ENCODE data around the gene TRABD. TPM values are rescaled to one million over a fixed set of nuclear protein-coding genes. Genes with fewer than 3 reads are reported as not detected.
"Not testable (repeated sequence)": the region's sequence is repeated elsewhere in the genome, so short reads cannot be mapped to it uniquely, and the experiment has no call there.

The TRABD gene
- polyA plus RNA-seq, 5 donors: 14.0 to 32.3 (median 23.3) TPM

DNA sequence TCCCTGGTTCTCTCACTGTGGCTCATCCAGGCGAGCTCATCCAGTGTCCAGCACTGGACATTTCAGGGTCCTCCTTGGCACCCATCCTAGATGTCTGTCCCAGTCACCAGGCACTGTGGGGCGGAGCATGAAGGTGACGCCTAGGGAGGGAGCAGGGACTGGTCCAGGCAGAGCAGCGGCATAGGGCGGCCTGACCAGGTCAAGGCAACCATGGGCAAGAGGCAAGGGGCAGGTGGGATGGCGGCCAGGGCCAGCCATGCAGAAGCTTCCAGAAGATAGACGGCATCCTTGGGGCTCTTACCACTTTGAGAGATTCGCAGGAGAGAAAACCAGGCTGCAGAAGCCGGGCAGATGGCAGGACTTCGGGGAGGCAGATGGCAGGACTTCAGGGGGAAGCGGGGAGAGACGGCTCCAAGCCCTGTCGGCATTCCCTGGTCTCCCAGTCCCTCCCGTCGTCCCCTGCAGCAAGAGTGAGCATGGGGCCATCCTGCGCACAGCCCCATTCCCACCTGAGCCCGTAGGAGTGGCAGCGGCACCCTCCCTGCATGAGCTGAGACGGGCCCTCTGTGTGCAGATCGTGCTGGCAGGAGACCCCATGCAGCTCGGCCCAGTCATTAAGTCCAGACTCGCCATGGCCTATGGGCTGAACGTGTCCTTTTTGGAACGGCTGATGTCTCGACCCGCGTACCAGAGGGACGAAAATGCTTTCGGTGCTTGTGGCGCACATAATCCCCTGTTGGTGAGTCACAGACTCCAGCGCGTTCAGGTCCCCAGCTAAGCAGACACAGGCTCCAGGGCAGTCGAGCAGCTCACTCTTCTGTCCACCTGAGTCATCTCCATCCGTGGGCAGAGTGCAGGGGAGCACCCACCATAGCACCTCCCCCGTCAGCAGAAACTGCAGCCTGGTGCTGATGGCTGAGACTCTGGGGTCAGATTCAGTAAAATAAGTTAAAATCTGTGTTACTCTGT lies 35.3 kb upstream of the TRABD start:
- no peak for DNase-seq

DNA sequence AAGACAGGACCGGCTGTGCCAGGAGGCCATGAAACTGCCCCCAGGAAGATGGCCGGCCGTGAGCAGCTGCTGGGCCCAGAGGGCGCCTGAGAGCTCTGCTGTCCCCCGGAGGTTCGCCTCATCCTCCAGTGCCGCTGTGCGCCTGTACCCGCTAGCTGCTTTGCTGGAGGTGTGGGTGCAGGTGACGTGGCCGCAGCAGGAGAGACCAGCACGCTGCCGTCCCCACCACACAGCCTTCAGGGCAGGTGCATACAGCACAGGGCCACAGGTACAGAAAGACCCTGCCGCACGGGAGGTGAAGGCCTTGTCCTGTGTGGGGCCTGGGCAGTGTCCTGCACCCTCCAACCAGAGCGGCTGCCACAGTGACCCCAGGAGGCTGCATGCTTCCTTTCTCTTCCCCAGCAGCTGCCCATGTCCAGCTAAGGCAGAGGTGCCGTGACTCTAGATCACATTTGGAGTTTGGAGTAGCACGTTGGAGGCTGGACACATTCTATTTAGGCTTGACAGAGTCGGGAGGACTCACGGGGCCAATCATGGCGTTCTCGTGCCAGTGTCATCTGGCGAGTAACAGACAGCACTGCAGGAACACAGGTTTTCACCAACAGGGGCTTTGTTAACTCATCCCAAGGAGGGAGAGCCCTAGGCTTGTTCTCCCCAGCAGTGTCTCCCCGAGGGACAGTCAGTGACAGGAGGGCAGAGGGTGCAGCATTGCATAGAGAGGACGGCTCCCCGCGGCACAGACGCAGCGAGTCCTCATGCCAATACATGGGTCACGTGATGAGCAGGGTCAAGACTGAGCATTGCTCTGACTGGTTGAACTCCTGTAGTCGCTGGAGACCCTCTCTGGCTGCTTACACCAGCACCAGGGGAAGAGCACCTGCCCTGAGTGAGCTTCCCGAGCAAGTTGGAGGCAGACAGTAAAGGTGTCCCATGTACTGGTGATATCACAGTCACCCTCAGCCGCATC lies 33.9 kb upstream of the TRABD start:
- no peak for DNase-seq

DNA sequence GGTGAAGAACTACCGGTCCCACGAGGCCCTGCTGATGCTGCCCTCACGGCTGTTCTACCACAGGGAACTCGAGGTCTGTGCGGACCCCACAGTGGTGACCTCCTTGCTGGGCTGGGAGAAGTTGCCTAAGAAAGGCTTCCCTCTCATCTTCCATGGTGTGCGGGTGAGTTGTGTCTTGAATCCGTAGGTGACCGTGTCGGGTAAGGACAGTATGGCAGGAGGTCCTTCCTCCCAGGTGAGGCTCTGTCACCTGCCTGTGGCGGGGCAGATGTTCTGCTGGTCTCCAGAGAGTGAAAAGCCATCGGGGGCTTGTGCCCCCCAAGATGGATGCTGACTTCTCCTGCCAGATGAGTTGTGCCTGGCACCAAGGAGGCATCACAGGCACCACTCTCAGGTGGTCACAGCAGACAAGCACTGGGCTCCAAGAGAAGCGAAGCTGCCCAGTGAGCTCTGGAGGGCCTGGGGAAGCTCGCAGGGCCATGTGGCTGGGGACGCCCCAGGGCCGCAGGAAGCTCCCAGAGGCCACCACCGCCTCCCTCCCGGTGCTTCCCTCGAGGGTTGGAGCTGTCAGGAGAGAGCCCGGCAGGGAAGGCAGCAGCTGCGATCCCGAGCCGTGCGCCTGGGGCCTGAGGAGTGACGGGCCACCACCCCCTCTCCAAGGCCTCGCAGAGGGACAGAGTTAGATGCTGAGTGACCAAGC lies 32.5 kb upstream of the TRABD start:
- no peak for DNase-seq

DNA sequence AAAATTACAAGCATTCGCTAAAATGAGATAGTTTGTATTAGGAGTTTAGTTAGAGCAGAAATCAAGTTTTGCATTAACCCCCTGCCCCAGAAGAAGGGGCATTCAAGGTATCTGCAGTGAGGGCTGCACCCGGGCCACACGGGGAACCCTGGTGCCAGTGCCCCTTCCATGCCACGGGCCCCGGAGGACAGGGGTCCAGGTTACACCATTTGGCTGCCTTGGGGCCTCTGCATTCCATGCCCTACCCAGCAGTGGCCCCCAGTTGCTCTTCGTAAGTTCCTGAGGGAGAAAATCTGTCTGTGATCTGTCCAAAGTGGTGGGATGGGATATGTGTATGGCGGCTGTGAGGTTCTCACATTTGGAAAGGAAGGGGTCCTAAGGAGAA lies 32.0 kb upstream of the TRABD start:
- no peak for DNase-seq

DNA sequence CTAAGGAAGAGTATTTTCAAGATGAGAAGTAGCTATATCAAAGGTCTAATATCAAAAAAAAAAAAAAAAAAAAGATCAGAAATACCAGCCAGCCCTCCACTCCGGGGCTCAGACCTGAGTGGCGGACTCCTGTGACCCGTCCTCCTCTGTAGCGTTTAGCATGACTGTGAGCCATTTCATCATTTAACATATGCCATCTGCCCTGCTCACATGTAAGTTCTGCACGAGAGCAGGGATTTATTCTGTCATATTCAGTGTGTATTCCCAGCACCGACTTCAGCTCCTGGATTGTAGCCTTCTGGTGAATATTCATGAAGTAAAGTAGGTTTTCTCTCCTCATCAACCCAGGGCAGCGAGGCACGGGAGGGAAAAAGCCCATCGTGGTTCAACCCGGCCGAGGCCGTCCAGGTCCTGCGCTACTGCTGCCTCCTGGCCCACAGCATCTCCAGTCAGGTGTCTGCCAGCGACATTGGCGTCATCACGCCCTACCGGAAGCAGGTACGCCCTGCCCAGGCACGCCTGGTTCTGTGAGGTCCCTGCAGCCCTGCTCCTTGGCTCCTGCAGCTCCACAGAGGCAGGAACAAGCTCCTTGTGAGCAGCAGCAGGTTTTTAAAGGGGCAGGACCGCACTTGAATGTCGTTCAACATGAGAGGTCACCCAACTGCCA lies 27.9 kb upstream of the TRABD start:
- DNase-seq: no peak

DNA sequence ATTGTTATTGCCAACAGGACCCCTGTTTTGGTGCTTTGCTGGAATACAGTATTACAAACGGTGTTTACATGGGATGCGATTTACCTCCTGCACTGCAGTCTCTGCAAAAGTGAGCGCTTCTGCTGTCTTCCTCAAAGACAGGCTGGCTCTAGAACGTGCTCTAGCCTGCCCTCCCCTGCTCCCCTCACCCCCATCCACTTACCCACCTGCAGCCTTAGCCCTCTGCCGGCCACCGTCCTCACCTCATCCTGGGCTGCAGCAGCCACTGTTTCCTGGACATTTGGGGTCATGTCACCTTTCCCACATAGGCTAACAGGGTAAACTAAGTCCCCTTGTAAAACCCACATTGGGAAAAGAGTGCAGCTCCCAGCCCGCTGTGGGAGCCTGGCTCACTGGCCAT lies 24.8 kb upstream of the TRABD start:
- DNase-seq: no peak

DNA sequence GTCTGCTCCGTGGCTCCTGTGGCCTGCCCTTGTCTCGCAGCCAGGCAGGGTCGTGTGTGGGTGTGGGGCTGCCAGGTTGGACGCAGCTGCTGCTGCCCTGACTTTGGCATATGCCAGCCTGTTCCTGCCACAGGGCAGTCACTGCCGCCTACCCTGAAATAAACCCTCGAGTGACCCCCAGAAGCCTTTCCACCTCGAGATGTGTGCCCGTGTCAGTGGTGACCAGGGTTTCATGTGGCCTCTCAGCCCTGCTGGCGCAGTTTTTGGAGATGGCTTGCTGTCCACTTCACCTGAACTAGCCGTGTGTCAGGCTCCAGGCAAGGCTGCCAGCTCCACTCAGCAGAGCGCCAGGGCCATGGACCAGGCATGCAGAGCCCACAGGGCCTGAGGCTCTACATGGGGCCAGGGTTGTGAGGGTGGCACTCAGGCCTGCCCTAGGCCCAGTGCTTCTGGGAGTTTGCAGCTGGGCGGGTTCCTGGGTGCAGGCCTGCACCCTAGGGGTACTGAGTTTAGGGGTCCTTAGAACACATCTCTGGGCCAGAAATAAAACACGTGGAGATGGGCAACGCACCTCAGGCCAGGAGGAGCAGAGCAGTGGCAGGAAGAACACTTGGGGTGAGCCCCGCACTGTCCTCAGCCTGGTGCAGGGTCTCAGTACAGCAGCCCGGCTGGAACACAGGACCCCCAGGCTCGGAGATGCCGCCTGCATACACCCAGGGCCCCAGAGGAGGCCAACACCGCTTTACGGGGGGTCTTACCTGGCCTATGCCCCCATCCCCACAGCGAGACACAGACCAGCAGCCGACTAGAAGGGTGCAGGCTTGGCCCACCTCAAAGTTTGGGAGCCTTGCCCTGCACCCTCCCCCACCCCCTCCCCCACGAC lies 24.0 kb upstream of the TRABD start:
- no peak for DNase-seq

DNA sequence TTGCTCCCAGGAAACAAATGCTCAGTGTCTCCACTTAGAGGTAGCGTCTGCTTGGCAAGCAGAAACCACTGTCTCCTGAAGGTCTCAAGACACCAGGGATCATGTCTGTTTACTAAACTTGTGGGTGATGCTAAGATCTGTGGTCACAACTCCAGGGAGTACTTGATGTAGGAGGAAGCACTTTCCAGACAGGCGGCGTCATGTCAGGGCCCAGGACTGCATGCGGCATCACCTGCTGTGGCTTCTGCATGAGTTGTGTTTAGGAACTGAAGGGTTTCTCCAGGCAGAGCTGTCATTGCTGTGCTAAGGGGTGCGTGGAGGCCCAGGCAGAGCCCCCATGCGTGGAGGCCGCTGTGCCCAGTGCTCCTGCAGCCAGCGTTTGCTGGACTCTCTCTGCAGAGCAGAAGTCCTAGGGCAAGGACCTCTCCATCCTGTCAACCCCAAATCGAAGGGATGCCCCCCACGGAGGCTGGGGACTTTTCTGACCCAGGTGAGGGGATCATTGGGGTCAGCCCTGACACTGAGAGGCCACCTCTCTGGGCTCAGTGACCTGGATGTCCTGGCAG lies 23.2 kb upstream of the TRABD start:
- no peak for DNase-seq

DNA sequence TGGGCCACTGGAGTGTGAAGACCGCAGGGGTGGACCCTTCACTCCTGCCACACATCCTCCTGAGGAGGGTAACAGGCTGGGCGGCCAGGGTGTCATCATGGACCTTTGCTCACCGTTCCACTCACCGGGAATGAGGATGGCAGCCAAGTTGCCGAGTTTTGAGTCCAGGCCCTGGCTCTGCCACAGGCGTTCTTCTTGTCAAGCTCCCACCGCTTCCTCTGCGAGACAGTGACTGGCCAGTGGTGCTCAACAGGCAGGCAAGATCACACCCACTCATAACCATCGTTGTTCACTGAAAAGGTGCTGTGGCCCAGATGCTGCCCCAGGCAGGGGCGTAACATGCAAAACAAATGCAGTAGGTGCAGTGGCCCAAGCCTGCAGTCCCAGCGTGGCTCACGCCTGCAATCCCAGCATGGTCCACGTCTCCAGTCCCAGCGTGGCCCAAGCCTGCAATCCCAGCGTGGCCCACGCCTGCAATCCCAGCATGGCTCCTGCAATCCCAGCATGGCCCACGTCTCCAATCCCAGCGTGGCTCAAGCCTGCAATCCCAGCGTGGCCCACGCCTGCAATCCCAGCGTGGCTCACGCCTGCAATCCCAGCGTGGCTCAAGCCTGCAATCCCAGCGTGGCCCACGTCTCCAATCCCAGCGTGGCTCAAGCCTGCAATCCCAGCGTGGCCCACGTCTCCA lies 20.1 kb upstream of the TRABD start:
- DNase-seq: no peak

DNA sequence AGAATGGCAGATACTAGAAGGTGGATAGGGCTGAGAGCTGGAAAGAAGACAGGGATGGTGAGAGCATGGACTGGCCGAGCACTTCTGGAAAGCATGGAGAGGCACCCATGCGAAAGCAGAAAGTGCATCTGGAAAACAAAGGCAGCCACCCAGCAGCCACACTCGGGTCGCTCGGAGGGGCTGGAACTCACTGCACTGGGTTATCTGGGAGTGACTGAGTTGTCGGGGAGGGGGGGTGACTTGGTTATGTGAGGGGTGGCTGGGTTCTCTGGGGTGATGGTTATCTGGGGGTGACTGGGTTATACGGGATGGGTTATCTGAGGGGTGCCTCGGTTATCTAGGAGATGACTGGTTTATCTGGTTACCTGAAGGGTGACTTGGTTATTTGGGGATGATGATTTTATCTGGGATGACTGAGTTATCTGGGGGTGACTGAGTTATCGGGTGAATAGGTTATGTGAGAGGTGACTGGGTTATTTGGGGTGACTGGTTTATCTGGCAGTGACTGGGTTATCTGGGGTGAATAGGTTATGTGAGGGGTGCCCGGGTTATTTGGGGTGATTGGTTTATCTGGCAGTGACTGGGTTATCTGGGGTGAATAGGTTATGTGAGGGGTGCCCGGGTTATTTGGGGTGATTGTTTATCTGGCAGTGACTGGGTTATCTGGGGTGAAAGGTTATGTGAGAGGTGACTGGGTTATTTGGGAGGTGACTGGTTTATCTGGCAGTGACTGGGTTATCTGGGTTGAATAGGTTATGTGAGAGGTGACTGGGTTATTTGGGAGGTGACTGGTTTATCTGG lies 17.8 kb upstream of the TRABD start:
- DNase-seq: no peak

DNA sequence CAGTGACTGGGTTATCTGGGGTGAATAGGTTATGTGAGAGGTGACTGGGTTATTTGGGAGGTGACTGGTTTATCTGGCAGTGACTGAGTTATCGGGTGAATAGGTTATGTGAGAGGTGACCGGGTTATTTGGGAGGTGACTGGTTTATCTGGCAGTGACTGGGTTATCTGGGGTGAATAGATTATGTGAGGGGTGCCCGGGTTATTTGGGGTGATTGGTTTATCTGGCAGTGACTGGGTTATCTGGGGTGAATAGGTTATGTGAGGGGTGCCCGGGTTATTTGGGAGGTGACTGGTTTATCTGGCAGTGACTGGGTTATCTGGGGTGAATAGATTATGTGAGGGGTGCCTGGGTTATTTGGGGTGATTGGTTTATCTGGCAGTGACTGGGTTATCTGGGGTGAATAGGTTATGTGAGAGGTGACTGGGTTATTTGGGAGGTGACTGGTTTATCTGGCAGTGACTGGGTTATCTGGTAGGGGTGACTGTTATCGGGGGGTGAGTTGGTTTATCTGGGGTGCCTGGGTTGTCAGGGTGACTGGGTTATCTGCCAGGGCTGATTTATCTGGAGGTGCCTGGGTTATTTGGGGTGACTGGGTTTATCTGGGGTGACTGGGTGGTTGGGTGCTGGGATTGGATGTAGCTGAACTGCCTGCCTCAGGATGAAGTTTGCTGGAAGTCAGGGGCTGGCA lies 17.1 kb upstream of the TRABD start:
- DNase-seq: not testable (repeated sequence)

DNA sequence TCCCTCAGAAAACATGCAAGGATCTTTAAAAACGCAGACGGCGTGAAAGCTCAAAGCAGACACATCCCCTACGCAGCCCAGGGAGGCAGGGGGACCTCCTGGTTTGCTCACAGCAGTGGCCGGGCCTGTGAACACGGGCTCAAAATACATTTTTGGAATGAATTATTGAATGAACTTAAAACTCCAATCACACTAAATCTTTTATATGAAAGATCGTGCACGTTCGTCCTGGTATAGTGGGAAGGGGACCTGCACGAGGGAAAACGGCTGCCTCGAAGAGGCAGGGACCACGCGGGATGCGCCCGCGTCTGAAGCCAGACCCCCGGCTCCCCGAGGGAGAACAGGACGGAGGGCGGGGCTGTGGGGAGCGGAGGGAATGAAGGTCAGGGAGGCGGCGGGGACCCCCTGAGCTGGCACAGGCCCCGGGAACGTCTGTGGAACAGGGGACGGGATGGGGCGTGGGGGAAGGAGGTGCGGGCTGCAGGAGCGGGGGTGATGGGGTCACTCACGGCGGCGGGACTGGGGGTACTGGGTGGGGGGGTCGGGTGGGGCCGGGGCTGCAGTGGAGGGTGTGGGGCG lies 16.4 kb upstream of the TRABD start:
- DNase-seq: no peak

DNA sequence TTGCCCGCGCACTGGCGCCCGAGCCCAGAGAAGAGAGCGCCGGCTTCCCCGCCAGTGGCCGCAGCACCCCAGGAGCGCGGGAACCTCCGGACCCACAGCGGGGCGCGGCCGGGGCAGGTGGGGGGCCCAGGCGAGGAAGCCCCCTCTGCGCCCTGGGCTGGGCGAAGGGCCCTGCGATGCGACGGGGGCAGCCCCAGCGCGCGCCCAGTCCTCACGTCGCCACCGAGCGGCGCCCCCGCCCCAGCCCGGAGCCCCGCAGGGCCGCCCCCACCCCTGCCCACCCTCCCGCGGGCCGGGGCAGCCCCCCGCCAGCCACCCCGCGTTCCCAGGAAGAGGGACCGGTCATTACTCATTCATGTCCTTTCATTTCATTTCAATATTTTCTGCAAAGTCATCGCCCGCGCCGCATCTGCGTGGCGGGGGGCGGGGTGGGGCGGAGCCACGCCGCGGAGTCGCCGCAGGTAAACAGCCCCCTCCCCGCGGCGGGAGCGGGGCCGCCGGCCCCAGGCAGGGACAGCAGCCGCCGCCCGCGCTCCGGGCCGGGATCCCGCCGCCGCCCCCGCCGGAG lies 15.9 kb upstream of the TRABD start:
- no peak for DNase-seq

DNA sequence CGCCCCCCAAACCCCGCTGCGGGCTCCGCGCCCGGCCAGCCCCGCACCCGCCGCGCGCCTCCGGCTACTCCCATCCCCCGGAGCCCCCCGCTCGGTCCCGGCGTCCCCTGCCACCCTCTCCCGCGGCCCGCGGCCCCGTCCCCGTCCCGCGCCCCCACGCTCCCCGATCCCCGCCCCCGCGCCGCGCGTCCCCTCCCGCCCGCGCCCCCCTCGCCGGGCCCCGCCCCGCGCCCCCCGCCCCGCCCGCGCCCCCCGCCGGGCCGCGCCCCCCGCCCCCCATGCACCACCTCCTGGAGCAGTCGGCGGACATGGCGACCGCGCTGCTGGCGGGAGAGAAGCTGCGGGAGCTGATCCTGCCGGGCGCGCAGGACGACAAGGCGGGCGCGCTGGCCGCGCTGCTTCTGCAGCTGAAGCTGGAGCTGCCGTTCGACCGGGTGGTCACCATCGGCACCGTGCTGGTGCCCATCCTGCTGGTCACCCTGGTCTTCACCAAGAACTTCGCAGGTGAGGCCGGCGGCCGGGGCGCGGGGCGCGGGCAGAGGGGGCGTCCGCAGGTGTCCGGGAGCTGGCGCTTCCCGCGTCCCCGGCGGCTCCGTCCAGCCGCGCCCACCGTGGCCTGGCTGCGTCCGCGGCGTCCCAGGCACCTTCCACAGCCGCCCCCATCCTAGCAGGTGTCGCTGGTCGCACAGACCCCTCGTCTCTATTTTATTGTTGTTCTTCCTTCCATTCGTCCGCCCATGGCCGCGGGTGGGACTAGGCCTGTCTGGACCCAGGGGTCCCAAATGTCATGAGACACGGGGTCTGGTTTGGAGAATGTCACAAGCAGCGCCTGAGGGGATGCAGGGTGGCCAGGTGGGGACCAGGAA lies 15.0 kb upstream of the TRABD start, which contains the start of gene PANX2:
PANX2 (plus strand) TSS at position 279 of the 866 bp plus-strand sequence; CDS start at position 279, 0 bp downstream.
- no peak for DNase-seq

DNA sequence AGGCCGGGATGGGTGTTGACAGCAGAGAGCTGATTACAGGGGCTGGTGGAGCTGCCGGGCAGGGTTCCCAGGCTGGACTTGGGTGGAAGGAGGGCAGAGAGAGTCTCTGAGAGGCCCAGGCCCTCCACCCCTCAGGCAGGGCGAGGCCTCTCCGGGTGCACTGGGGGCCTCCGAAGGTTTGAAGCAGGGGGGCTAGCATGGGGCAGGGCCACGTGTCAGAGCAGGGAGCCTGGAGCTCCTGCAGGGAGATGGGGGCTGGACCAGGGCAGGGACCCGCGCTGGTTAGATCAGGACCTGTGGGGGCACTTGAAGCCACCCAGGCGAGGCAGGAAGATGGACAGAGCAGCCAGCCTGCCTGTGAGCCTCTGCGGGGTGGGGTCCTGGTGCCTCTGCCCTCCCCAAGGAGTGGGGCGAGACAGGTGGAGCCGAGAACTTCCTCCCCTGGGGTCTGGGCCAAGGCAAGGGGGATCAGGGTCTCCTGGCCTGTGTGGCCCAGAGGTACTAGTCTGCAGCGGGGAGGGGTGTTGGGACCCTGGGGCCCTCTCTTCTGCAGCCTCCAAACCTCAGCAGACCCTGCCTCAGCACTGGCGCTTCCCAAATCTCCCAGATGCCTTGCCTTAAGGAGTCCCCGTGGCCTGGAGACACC lies 14.3 kb upstream of the TRABD start:
- DNase-seq: no peak
